Transverse colon (tissue), 4 donors: Measurements from ENCODE around the gene PPFIA3.

Experiments
- POLR2AphosphoS5 ChIP-seq, 3 donors: sonication (generic); formaldehyde crosslinking; IDR thresholded peaks; one replicate each; pipeline ENCODE4 v1.6.1; 2016; ENCODE audit warnings: antibody characterized with exemption in 3 of 3
- TF ChIP-seq, protein P1 (sequence below), 5 experiments: fragments of 200-600 bp in 3 of 5; fragments of 450-650 bp in 2 of 5; sonication (generic) in 3 of 5; IDR thresholded peaks; 1 replicate in 2 of 5; 2 replicates in 3 of 5; pipeline ENCODE4 v1.5.1; 2016 to 2017; ENCODE audit warnings: antibody characterized with exemption in 5 of 5, inconsistent platforms in 3 of 5, mild to moderate bottlenecking in 2 of 5, moderate library complexity in 1 of 5

DNA sequence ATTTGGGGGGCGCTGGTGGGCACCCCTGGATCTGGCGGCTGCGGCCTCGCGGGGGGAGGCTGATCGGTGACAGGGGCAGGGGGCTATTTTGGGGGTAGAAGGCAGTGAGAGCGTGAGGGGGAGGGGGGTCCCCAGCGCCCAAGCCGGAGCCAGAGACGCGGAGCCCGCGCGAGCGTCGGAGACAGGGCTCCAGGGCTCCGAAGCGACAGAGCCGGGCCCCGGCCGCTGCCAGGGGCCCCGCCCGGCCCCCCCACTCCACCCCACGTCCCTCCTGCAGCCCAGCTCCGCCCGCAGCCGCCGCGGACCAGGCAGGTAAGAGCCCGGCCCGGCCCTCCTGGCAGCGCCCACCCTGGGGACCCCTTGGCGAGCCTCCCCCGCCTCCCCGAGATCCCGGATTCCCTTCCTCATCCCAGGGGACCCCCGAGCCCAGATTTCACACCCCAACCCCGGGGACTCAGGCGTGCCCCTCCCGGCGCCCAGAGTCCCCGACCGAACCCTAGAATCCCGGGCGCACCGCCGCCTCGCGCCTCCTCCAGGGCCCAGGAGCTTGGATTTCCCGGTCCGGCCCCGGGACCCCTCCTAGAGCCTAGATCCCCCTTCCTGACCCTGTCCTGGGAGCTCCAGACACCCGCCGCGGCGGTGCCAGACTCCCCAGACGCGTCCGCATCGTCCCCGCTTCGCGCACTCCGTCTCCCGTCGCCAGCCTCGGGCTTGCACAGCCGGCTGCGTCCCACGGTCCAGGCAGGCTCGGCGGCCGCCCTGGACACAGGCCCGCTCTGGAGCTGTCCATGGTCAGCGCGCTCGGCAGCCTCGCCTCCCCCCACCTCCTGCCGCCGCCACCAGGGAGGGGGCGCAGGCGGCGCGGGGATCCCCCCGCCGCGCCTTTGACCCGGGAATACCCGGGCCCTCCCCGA lies at the start of gene PPFIA3:
- TF ChIP-seq, protein P1, sequence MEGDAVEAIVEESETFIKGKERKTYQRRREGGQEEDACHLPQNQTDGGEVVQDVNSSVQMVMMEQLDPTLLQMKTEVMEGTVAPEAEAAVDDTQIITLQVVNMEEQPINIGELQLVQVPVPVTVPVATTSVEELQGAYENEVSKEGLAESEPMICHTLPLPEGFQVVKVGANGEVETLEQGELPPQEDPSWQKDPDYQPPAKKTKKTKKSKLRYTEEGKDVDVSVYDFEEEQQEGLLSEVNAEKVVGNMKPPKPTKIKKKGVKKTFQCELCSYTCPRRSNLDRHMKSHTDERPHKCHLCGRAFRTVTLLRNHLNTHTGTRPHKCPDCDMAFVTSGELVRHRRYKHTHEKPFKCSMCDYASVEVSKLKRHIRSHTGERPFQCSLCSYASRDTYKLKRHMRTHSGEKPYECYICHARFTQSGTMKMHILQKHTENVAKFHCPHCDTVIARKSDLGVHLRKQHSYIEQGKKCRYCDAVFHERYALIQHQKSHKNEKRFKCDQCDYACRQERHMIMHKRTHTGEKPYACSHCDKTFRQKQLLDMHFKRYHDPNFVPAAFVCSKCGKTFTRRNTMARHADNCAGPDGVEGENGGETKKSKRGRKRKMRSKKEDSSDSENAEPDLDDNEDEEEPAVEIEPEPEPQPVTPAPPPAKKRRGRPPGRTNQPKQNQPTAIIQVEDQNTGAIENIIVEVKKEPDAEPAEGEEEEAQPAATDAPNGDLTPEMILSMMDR (IDR thresholded peaks at IDR 0.05): no peak
- TF ChIP-seq POLR2AphosphoS5 (IDR thresholded peaks at IDR 0.05): peak in 1 of 3 donors; percentile 43
